ENCODE measurements around the gene LSM10.

Gene LSM10

DNA sequence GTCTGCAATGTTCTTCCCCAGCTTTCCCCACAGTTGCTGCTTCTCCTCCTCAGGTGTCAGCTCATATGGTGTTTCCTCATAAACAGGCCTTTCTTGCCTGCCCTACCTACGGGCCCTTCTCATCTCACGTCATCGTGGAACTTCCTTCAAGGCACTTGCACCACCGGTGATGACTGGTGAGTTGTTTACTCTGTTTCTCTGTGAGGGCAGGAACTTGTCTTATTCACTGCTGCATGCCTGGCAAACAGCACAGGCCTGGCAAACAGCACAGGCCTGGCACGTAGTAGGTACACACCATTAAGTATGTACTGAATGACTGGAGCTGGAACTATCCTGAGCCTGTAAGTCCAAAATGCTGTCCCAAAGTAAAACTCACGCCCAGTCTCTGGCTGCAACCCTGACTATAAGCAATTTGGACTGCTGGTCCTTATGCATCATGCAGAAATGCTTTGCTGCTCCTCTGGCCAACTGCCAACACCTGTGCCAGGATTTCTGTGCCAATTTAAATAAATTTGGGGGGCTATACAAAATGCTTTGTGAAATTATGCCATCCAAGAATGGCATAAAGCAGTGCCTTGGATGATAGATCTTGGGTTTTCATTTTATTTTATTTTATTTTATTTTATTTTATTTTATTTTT lies 37.7 kb downstream of the LSM10 start:
- TF ChIP-seq, protein P1, sequence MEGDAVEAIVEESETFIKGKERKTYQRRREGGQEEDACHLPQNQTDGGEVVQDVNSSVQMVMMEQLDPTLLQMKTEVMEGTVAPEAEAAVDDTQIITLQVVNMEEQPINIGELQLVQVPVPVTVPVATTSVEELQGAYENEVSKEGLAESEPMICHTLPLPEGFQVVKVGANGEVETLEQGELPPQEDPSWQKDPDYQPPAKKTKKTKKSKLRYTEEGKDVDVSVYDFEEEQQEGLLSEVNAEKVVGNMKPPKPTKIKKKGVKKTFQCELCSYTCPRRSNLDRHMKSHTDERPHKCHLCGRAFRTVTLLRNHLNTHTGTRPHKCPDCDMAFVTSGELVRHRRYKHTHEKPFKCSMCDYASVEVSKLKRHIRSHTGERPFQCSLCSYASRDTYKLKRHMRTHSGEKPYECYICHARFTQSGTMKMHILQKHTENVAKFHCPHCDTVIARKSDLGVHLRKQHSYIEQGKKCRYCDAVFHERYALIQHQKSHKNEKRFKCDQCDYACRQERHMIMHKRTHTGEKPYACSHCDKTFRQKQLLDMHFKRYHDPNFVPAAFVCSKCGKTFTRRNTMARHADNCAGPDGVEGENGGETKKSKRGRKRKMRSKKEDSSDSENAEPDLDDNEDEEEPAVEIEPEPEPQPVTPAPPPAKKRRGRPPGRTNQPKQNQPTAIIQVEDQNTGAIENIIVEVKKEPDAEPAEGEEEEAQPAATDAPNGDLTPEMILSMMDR (IDR thresholded peaks at IDR 0.05; ENCODE audit: low read depth, low read length) = no peak
- no peak overlapping the region for H3K4me3 ChIP-seq (ENCODE audit: low read depth, low read length)

DNA sequence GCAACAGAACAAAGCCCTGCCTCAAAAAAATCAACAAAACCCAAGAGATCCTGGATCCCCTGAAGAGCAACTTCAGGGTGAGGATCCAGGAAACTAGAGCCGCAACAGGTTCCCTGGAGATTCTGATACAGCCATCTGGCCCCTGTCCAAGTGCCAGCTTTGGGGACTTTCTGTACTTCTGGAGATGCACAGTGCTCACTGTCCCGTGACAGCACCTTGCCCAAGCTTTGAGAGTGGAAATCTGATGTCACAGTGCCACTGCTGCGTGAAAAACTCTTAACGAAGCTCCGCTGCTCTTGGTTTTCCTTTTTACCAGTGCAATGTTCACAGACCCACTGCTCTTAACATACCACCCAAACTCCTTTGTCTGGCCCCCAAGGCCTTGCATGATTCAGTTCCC lies 38.3 kb downstream of the LSM10 start:
- no peak overlapping the region for H3K4me3 ChIP-seq (ENCODE audit: low read depth, low read length)
- TF ChIP-seq, protein P1 (IDR thresholded peaks at IDR 0.05; ENCODE audit: low read depth, low read length) = no peak

DNA sequence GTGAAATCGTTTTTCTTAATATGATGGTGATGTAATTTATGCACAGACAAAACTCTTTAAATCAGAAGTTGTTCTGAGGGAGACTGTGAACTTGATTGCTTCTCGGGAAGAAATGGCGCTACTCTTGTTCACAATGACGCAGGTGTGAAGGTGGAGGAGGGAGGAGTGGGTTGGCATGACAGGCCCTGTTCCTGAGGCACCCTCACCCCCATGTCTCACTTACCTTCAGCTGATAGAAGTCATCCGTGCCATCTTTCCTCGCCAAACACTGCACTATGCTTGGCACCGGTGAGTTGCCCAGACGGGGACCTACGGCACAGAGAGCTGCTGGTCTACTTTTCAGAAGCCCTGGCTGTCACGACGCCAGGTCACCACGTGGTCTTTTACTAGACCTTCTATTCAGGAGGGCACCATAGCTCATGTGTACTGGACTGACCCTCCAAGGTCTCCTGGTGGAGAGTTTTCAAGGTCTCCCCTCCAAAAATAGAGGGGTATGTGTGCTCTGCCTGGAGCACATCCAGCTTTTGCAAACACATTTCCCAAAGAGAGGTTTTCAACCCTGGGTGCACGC lies 39.1 kb downstream of the LSM10 start:
- TF ChIP-seq, protein P1 (IDR thresholded peaks at IDR 0.05; ENCODE audit: low read depth, low read length) = no peak

DNA sequence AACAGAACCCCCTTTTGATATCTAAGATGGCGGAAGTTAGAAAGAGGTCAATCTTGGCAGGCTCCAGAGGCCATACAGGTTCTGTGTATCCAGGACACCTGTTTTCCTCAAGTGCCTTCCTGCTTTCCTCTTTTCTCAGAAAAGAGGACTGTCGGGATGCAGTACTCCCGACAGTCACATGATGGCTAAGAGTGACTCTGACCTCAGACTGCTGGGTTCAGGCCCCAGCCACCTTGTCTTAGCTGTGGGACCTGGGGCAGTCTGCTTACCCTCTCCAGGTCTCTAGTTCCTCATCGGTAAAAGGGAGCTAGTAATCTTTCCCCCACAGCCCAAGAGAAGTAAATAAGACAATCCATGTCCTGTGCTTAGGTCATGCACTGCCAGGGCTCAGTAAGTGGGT lies 41.9 kb downstream of the LSM10 start:
- no peak overlapping the region for H3K4me3 ChIP-seq (ENCODE audit: low read depth, low read length)
- TF ChIP-seq, protein P1 (IDR thresholded peaks at IDR 0.05; ENCODE audit: low read depth, low read length) = no peak

More for the DNA sequence above, 39.1 kb downstream of the LSM10 start:
- H3K4me3 ChIP-seq (ENCODE audit: low read depth, low read length) = no peak overlapping the region

DNA sequence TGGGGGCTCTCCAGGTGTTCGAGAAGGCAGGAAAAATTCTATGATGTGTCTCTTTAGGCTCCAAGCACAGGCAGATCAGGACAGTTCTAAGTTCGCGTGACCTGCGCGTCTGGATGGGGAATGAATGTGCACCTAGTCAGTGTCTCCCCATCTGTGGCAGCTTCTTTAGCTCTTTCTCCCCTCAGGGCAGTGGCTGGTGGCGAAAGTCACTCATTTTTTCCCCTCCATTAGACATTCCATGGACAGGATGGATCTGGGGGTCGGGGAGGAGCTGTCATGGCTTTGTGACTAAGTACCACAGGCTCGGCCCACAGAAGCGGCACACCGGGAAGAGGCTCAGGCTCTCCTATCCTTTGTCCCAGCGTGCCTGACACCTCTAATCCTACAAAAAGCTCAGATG lies 43.2 kb downstream of the LSM10 start:
- no peak overlapping the region for H3K4me3 ChIP-seq (ENCODE audit: low read depth, low read length)
- TF ChIP-seq, protein P1 (IDR thresholded peaks at IDR 0.05; ENCODE audit: low read depth, low read length) = no peak

DNA sequence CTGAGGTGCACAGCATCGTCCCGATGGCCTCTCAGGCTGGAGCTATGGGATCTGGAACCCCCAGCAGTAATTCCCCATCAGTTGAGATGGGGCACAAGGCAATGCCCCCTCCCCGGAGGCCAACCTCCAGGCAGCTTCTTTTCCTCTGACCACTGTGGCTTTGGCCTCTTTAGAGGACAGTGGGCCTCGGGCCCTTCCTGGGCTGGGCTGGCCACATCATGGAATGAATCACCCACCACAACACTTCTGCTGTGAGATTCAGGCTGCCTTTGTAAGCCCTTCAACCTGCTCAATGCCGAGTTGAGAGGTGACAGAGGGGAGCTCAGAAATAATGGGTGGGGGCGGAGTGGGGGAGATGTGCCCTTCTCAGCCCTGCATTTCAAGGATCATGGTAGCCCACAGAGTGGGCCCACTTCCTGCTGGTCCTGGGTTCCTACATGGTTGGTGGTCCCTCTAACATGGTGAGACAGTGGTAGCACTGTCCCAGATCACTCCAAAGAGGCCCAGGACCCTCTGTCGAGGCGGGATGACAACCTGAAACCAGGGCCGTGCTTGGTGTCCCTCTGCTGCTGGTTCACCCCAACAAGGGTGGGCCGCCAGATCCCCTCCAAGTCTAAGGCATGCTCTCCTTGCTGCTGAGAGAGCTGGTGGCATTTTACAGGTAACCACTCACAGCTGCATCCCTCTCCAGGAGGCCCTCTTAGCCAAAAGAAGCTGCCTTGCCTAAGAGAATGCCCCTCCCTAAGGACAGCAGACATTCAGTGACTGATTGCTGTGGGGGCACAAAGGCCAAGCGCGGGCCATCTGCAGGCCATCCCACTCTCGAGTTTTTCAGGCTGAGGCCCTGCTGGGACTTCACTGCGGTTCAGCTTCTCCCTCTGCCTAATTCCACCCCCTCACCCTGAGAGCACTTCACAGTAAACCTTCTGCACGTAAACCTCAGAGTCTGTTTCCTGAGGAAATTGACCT lies 44.5 kb downstream of the LSM10 start:
- TF ChIP-seq, protein P1 (IDR thresholded peaks at IDR 0.05; ENCODE audit: low read depth, low read length) = no peak
- H3K4me3 ChIP-seq (ENCODE audit: low read depth, low read length) = no peak overlapping the region

All from WI38 (cell line).